Measurements from ENCODE around the gene SHROOM3.
"Not testable (repeated sequence)": the region's sequence is repeated elsewhere in the genome, so short reads cannot be mapped to it uniquely, and the experiment has no call there.

SHROOM3 gene

DNA sequence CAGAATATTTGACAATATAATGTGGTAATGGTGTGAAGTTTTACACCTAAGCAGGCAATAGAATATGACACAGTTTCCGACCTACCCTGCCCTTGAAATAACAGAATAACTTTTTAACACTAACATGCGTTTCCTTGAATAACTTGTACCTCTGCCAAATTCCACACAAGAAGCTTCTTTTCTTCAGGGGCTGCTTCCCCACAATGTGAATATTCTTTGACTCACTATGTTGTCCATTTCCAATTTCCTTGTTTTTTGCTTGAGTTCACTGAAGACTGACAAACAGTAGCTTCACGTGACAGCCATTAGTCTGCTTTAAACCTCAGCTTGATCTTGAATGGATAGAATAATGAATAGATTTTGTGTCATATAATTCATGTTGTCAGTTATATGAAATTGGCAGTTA, 14.3 kb downstream of the SHROOM3 start:
- TF ChIP-seq L3MBTL2 (conservative IDR thresholded peaks at IDR 0.05), result no peak
- no peak for TF ChIP-seq FOXM1 (IDR thresholded peaks at IDR 0.05; ENCODE audit: borderline replicate concordance)
- no peak for TF ChIP-seq CTBP1 (IDR thresholded peaks at IDR 0.05; ENCODE audit: borderline replicate concordance)
- TF ChIP-seq ZNF384 (IDR thresholded peaks at IDR 0.05), result no peak
- TF ChIP-seq FOXK2 (IDR thresholded peaks at IDR 0.05), result no peak
- TF ChIP-seq TARDBP (IDR thresholded peaks at IDR 0.05), result no peak
- TF ChIP-seq NFRKB (IDR thresholded peaks at IDR 0.05), result no peak
- no peak for TF ChIP-seq SP1 (IDR thresholded peaks at IDR 0.05)
- no peak for TF ChIP-seq BHLHE40 (IDR thresholded peaks at IDR 0.05; ENCODE audit: borderline replicate concordance)
- TF ChIP-seq, protein P1, sequence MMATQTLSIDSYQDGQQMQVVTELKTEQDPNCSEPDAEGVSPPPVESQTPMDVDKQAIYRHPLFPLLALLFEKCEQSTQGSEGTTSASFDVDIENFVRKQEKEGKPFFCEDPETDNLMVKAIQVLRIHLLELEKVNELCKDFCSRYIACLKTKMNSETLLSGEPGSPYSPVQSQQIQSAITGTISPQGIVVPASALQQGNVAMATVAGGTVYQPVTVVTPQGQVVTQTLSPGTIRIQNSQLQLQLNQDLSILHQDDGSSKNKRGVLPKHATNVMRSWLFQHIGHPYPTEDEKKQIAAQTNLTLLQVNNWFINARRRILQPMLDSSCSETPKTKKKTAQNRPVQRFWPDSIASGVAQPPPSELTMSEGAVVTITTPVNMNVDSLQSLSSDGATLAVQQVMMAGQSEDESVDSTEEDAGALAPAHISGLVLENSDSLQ (IDR thresholded peaks at IDR 0.05), result no peak
- DNase-seq (ENCODE audit: extremely low spot score), result no peak
- ChIA-PET CTCF (no interaction called here), POLR2A (no interaction called here)

GRCh38 chr4:76449833-76450232, 14.8 kb downstream of the SHROOM3 start:
- POLR2A ChIA-PET, result no interaction called here
- CTCF ChIA-PET, result no interaction called here
- DNase-seq (ENCODE audit: extremely low spot score), result no peak
- TF ChIP-seq HDGF (IDR thresholded peaks at IDR 0.05; ENCODE audit: borderline replicate concordance), result no peak
- TF ChIP-seq FOXM1 (IDR thresholded peaks at IDR 0.05; ENCODE audit: borderline replicate concordance), result no peak
- TF ChIP-seq SUZ12 (IDR thresholded peaks at IDR 0.05), result no peak
- TF ChIP-seq FOXA1 (IDR thresholded peaks at IDR 0.05), result no peak
- TF ChIP-seq, protein P1 (IDR thresholded peaks at IDR 0.05), result no peak
- no peak for TF ChIP-seq FOXK2 (IDR thresholded peaks at IDR 0.05)
- TF ChIP-seq CTBP1 (IDR thresholded peaks at IDR 0.05; ENCODE audit: borderline replicate concordance), result no peak
- no peak for TF ChIP-seq NFRKB (IDR thresholded peaks at IDR 0.05)
- no peak for TF ChIP-seq BHLHE40 (IDR thresholded peaks at IDR 0.05; ENCODE audit: borderline replicate concordance)
- TF ChIP-seq ZNF384 (IDR thresholded peaks at IDR 0.05), result no peak
- TF ChIP-seq L3MBTL2 (conservative IDR thresholded peaks at IDR 0.05), result no peak
- TF ChIP-seq SP1 (IDR thresholded peaks at IDR 0.05), result no peak
- TF ChIP-seq TARDBP (IDR thresholded peaks at IDR 0.05), result no peak
- no peak for TF ChIP-seq LEF1 (IDR thresholded peaks at IDR 0.05; ENCODE audit: borderline replicate concordance)
- no peak for TF ChIP-seq ARNT (IDR thresholded peaks at IDR 0.05)

DNA sequence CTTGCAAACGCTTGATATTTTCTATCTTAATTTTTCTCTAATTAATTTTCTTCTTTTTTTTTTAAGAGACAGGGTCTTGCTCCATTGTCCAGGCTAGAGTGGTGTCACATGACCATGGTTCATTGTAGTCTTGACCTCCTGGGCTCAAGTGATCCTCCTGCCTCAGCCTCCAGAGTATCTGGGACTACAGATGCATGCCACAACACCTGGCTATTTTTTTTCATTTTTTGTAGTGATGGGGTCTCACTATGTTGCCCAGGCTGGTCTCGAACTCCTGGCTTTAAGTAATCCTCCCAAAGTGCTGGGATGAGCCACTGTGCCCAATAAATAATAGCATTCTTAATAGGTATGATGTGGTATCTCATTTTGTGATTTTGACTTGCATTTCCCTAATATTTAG, 18.2 kb downstream of the SHROOM3 start:
- ChIA-PET CTCF (no interaction called here), POLR2A (no interaction called here)
- TF ChIP-seq TARDBP (IDR thresholded peaks at IDR 0.05) (no peak), FOXK2 (IDR thresholded peaks at IDR 0.05) (no peak), HDGF (IDR thresholded peaks at IDR 0.05; ENCODE audit: borderline replicate concordance) (no peak), FOXM1 (IDR thresholded peaks at IDR 0.05; ENCODE audit: borderline replicate concordance) (no peak), BHLHE40 (IDR thresholded peaks at IDR 0.05; ENCODE audit: borderline replicate concordance) (no peak), CTBP1 (IDR thresholded peaks at IDR 0.05; ENCODE audit: borderline replicate concordance) (no peak), SUZ12 (IDR thresholded peaks at IDR 0.05) (no peak), LEF1 (IDR thresholded peaks at IDR 0.05; ENCODE audit: borderline replicate concordance) (no peak), ELF4 (IDR thresholded peaks at IDR 0.05) (no peak), SP1 (IDR thresholded peaks at IDR 0.05) (no peak), FOXA1 (IDR thresholded peaks at IDR 0.05) (no peak), ZNF384 (IDR thresholded peaks at IDR 0.05) (no peak), L3MBTL2 (conservative IDR thresholded peaks at IDR 0.05) (no peak), NFRKB (IDR thresholded peaks at IDR 0.05) (no peak), ARNT (IDR thresholded peaks at IDR 0.05) (no peak)
- TF ChIP-seq, protein P1 (IDR thresholded peaks at IDR 0.05), result no peak
- DNase-seq (ENCODE audit: extremely low spot score), result no peak

DNA sequence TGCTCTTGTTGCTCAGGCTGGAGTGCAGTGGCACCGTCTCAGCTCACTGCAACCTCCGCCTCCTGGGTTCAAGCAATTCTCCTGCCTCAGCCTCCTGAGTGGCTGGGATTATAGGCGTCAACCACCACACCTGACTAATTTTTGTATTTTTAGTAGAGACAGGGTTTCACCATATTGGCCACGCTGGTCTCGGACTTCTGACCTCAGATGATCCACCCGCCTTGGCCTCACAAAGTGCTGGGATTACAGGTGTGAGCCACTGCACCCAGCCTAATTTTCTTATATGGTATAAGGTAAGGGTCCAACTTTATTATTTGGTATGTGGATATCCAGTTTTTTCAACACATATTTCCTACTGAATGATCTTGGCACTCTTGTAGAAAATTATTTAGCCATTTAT, 19.0 kb downstream of the SHROOM3 start:
- DNase-seq (ENCODE audit: extremely low spot score); POLR2A ChIA-PET; CTCF ChIA-PET: not testable (repeated sequence)

- CTCF ChIA-PET, result no interaction called here
These were observed 22.9 kb downstream of the SHROOM3 start for GRCh38 chr4:76457885-76458284.

DNA sequence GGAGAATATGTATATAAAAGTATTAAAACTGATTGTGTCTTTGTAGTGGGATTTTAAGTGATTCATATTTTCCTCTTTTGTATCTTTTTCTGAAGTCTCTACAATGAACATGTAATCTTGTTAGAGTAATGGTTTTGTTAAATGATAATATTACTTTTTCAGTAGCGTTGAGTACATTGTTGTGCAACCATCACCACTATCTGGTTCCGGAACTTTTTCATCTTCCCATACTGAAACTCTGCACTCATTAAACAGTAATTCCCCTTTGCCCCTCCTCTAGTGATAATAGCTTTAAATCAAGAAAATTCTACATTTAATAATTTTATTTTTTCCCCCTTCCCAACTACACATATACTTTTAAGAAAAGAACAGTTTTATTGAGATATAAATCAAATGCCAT, 23.3 kb downstream of the SHROOM3 start:
- no peak for DNase-seq (ENCODE audit: extremely low spot score)
- POLR2A ChIA-PET, result no interaction called here
- CTCF ChIA-PET, result no interaction called here
- TF ChIP-seq BHLHE40 (IDR thresholded peaks at IDR 0.05; ENCODE audit: borderline replicate concordance), result no peak

More at GRCh38 chr4:76457885-76458284, 22.9 kb downstream of the SHROOM3 start:
- DNase-seq (ENCODE audit: extremely low spot score), result no peak
- POLR2A ChIA-PET, result no interaction called here
- TF ChIP-seq ELF4 (IDR thresholded peaks at IDR 0.05) (no peak), FOXK2 (IDR thresholded peaks at IDR 0.05) (no peak), TARDBP (IDR thresholded peaks at IDR 0.05) (no peak), FOXA1 (IDR thresholded peaks at IDR 0.05) (no peak)
- TF ChIP-seq, protein P1 (IDR thresholded peaks at IDR 0.05), result no peak

- DNase-seq (ENCODE audit: extremely low spot score), result peak; percentile 14
- TF ChIP-seq CTBP1 (IDR thresholded peaks at IDR 0.05; ENCODE audit: borderline replicate concordance), result no peak
- no peak for TF ChIP-seq SP1 (IDR thresholded peaks at IDR 0.05)
- TF ChIP-seq SUZ12 (IDR thresholded peaks at IDR 0.05), result no peak
- no peak for TF ChIP-seq ARNT (IDR thresholded peaks at IDR 0.05)
- TF ChIP-seq BHLHE40 (IDR thresholded peaks at IDR 0.05; ENCODE audit: borderline replicate concordance), result no peak
- TF ChIP-seq FOXA1 (IDR thresholded peaks at IDR 0.05), result no peak
- CTCF ChIA-PET, result no interaction called here
- POLR2A ChIA-PET, result no interaction called here
These were observed 23.8 kb downstream of the SHROOM3 start for GRCh38 chr4:76458825-76459224.
